ENCODE measurements around the gene ZNF699. TPM values are rescaled to one million over a fixed set of nuclear protein-coding genes. Genes with fewer than 3 reads are reported as not detected.
A peak's percentile ranks its signal among the peaks of the same experiment; 100 is the strongest.

Gene ZNF699
- total RNA-seq, 4 donors from 2014 or later: 14.2 to 19.1 (median 14.8) TPM

GRCh38 chr19:9321338-9321737 lies 11.7 kb upstream of the ZNF699 start:
- Histone ChIP-seq H3K9me3 (peaks cover 0 to 17% (median 13%) of the 10 kb centered on the region in 4 donors), H3K36me3 (peaks cover 0 to 3% (median 0%) of the 10 kb centered on the region in 4 donors), H3K27me3 (peaks cover 0 to 6% (median 0%) of the 10 kb centered on the region in 4 donors), H3K4me3 (no peak overlapping the region), H3K4me1 (peaks cover 7 to 20% (median 17%) of the 10 kb centered on the region in 4 donors), H3K27ac (replicated peaks in 1 of 4) (no peak overlapping the region)
- WGBS: 95% methylated on average over 20 of the region's 23 CpGs
- intact Hi-C loops (cut with DNase I): loop anchor here (10.0 kb wide), 1 partner anchor 213 kb away; the partner anchor contains the start of gene ZNF426
- no peak for DNase-seq (ENCODE audit: extremely low spot score)
- TF ChIP-seq POLR2AphosphoS5 (IDR thresholded peaks at IDR 0.05) (no peak), POLR2A (IDR thresholded peaks at IDR 0.05; ENCODE audit: low read depth) (no peak), EP300 (IDR thresholded peaks at IDR 0.05) (no peak), CTCF (IDR thresholded peaks at IDR 0.05) (no peak)

GRCh38 chr19:9313756-9314155 lies 4.1 kb upstream of the ZNF699 start:
- WGBS: 73% methylated on average over 4 of the region's 4 CpGs
- Histone ChIP-seq H3K4me3 (no peak overlapping the region), H3K27ac (replicated peaks in 1 of 4) (no peak overlapping the region), H3K9me3 (peaks cover 0 to 7% (median 0%) of the 10 kb centered on the region in 4 donors), H3K36me3 (no peaks in the 10 kb centered on the region), H3K4me1 (peaks cover 2 to 10% (median 5%) of the 10 kb centered on the region in 4 donors), H3K27me3 (peaks cover 0 to 6% (median 0%) of the 10 kb centered on the region in 4 donors)
- no peak for DNase-seq (ENCODE audit: extremely low spot score)
- intact Hi-C loops (cut with DNase I): loop anchor here (5.0 kb wide), 1 partner anchor 484 kb away; no protein-coding TSS in a partner anchor
- TF ChIP-seq POLR2AphosphoS5 (IDR thresholded peaks at IDR 0.05) (no peak), CTCF (IDR thresholded peaks at IDR 0.05) (no peak), EP300 (IDR thresholded peaks at IDR 0.05) (no peak), POLR2A (IDR thresholded peaks at IDR 0.05; ENCODE audit: low read depth) (no peak)

GRCh38 chr19:9309974-9310446 lies 372 bp upstream of the ZNF699 start:
- intact Hi-C loops (cut with DNase I): loop anchor here (2.0 to 5.0 kb wide), 4 partner anchors 15 to 487 kb away; partner anchors contain the start of genes ZNF266, ZNF317 and ZNF559
- TF ChIP-seq POLR2A (IDR thresholded peaks at IDR 0.05; ENCODE audit: low read depth) (no peak), POLR2AphosphoS5 (IDR thresholded peaks at IDR 0.05) (no peak), CTCF (IDR thresholded peaks at IDR 0.05) (no peak), EP300 (IDR thresholded peaks at IDR 0.05) (no peak)
- Histone ChIP-seq H3K4me3 (peak overlapping the region; percentile 86 to 94 (median 89)), H3K27ac (replicated peaks in 1 of 4) (peak overlapping the region; percentile 93 to 98 (median 98)), H3K4me1 (peaks cover 7 to 32% (median 25%) of the 10 kb centered on the region in 4 donors), H3K9me3 (peaks cover 0 to 7% (median 0%) of the 10 kb centered on the region in 4 donors), H3K27me3 (no peaks in the 10 kb centered on the region), H3K36me3 (peaks cover 0 to 13% (median 2%) of the 10 kb centered on the region in 4 donors)
- WGBS: 7% methylated on average over 13 of the region's 13 CpGs
- DNase-seq (ENCODE audit: extremely low spot score): peak; percentile 97

- H3K27ac ChIP-seq (replicated peaks in 1 of 4): no peak overlapping the region
- intact Hi-C loops (cut with DNase I): loop anchor here (5.0 kb wide), 2 partner anchors 129 to 166 kb away; partner anchors contain the start of genes ZNF266 and ZNF317
- 68% methylated on average over 10 of the region's 10 CpGs for WGBS
These were observed 1.4 kb downstream of the ZNF699 start for GRCh38 chr19:9308091-9308770.

More at GRCh38 chr19:9308091-9308770, 1.4 kb downstream of the ZNF699 start:
- TF ChIP-seq POLR2AphosphoS5 (IDR thresholded peaks at IDR 0.05): no peak
- TF ChIP-seq POLR2A (IDR thresholded peaks at IDR 0.05; ENCODE audit: low read depth): no peak
- no peak for TF ChIP-seq CTCF (IDR thresholded peaks at IDR 0.05)
- TF ChIP-seq EP300 (IDR thresholded peaks at IDR 0.05): no peak
- no peak for DNase-seq (ENCODE audit: extremely low spot score)
- Histone ChIP-seq H3K27me3 (no peaks in the 10 kb centered on the region), H3K9me3 (peaks cover 0 to 4% (median 0%) of the 10 kb centered on the region in 4 donors), H3K4me3 (peak overlapping the region; percentile 86 to 94 (median 89)), H3K36me3 (peaks cover 17 to 31% (median 18%) of the 10 kb centered on the region in 4 donors), H3K4me1 (peaks cover 7 to 32% (median 25%) of the 10 kb centered on the region in 4 donors)
